ENCODE measurements around the gene HEPHL1.

- TF ChIP-seq REST (IDR thresholded peaks at IDR 0.05; ENCODE audit: low read depth) (no peak), EGR1 (IDR thresholded peaks at IDR 0.05) (no peak), MAX (IDR thresholded peaks at IDR 0.05) (no peak), NFIC (IDR thresholded peaks at IDR 0.05) (no peak), EP300 (IDR thresholded peaks at IDR 0.05; ENCODE audit: borderline replicate concordance) (no peak), CEBPB (IDR thresholded peaks at IDR 0.05) (no peak), YY1 (IDR thresholded peaks at IDR 0.05; ENCODE audit: low read depth) (no peak)
Measured at GRCh38 chr11:94133752-94134151, 112.6 kb downstream of the HEPHL1 start.

Data from Ishikawa (cell line).